ENCODE measurements around the gene EDARADD.

EDARADD gene

DNA sequence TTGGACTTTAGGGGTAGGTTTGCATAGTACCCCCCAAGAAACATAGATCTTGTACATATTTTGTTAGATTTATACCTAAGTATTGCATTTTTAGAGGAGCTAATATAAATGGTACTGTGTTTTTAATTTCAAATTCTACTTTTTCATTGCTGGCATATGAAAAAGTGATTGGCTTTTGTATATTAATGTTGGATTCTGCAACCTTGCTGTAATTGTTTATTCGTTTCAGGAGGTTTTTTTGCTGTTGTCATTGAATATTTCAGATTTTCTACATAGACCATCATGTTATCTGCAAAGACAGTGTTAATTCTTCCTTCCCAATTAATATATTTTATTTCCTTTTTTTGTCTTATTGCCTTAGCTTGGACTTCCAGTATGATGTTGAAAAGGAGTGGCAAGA lies 23.0 kb upstream of the EDARADD start:
- Histone ChIP-seq H3K27me3 (ENCODE audit: insufficient read depth, low read length, poor library complexity) (no peaks in the 10 kb centered on the region), H3K4me2 (ENCODE audit: insufficient read depth, low read length) (no peak overlapping the region), H3K36me3 (ENCODE audit: insufficient read depth, low read length) (no peaks in the 10 kb centered on the region), H3K4me3 (ENCODE audit: low read depth in 1 of 2, low read length in 2 of 2) (no peak overlapping the region), H3K27ac (ENCODE audit: low read length) (no peak overlapping the region), H3K9me3 (ENCODE audit: insufficient read depth, low read length, severe bottlenecking) (no peaks in the 10 kb centered on the region), H2AFZ (ENCODE audit: low read depth, low read length) (no peak overlapping the region), H3K4me1 (ENCODE audit: insufficient read depth, low read length) (no peaks in the 10 kb centered on the region), H4K20me1 (ENCODE audit: insufficient read depth, low read length) (no peaks in the 10 kb centered on the region), H3K79me2 (ENCODE audit: insufficient read depth, low read length) (no peaks in the 10 kb centered on the region), H3K9ac (ENCODE audit: low read depth, low read length) (no peak overlapping the region)
- ATAC-seq (ENCODE audit: insufficient read depth, low read depth) (no peak), DNase-seq (no peak)
- TF ChIP-seq, protein P1, sequence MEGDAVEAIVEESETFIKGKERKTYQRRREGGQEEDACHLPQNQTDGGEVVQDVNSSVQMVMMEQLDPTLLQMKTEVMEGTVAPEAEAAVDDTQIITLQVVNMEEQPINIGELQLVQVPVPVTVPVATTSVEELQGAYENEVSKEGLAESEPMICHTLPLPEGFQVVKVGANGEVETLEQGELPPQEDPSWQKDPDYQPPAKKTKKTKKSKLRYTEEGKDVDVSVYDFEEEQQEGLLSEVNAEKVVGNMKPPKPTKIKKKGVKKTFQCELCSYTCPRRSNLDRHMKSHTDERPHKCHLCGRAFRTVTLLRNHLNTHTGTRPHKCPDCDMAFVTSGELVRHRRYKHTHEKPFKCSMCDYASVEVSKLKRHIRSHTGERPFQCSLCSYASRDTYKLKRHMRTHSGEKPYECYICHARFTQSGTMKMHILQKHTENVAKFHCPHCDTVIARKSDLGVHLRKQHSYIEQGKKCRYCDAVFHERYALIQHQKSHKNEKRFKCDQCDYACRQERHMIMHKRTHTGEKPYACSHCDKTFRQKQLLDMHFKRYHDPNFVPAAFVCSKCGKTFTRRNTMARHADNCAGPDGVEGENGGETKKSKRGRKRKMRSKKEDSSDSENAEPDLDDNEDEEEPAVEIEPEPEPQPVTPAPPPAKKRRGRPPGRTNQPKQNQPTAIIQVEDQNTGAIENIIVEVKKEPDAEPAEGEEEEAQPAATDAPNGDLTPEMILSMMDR (IDR thresholded peaks at IDR 0.05; ENCODE audit: borderline replicate concordance, extremely low read depth, low read length, poor library complexity, severe bottlenecking), result no peak
- no peak for TF ChIP-seq EZH2 (IDR thresholded peaks at IDR 0.05; ENCODE audit: borderline replicate concordance, low read depth, low read length, severe bottlenecking)

DNA sequence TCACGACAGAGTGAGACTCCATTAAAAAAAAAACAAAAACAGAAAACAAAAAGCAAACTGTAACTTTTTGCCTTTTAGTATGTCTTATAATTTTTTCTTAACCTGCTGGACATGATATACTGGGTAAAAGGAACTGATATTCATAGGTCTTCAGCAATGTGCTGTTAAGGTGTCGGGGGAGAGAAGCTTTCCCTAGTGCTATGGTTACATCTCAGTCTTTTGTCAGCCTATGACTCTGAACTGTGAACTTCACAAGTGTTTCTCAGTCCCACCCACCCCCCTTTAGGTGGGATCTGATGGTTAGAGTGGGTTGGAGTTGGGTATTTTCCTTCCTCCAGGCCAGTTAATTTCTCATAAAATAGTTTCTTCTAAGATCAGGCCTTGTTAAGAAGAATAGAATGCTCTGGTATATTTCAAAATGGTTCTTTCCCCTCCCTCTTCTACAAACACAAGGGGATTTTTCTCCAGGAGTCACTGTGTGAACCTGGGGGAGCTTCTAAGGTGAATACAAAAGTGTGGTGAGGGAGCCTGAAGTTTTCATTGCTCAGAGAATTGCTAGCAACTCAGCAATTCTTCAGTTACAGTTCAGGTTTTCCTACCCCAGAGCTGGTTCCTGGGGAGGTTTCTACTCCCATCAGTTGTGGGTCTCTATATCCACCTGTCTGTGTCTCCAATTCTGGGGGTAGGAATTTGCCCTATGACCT lies 16.1 kb upstream of the EDARADD start:
- DNase-seq (no peak), ATAC-seq (ENCODE audit: insufficient read depth, low read depth) (no peak)
- no peak overlapping the region for H3K9ac ChIP-seq (ENCODE audit: low read depth, low read length)
- no peaks in the 10 kb centered on the region for H3K4me1 ChIP-seq (ENCODE audit: insufficient read depth, low read length)
- no peak overlapping the region for H3K4me2 ChIP-seq (ENCODE audit: insufficient read depth, low read length)
- no peaks in the 10 kb centered on the region for H3K9me3 ChIP-seq (ENCODE audit: insufficient read depth, low read length, severe bottlenecking)
- H4K20me1 ChIP-seq (ENCODE audit: insufficient read depth, low read length), result no peaks in the 10 kb centered on the region
- no peak overlapping the region for H3K27ac ChIP-seq (ENCODE audit: low read length)
- no peaks in the 10 kb centered on the region for H3K27me3 ChIP-seq (ENCODE audit: insufficient read depth, low read length, poor library complexity)
- no peak overlapping the region for H2AFZ ChIP-seq (ENCODE audit: low read depth, low read length)
- TF ChIP-seq EZH2 (IDR thresholded peaks at IDR 0.05; ENCODE audit: borderline replicate concordance, low read depth, low read length, severe bottlenecking), result no peak
- TF ChIP-seq, protein P1 (IDR thresholded peaks at IDR 0.05; ENCODE audit: borderline replicate concordance, extremely low read depth, low read length, poor library complexity, severe bottlenecking), result no peak
- H3K79me2 ChIP-seq (ENCODE audit: insufficient read depth, low read length), result no peaks in the 10 kb centered on the region
- no peaks in the 10 kb centered on the region for H3K36me3 ChIP-seq (ENCODE audit: insufficient read depth, low read length)
- no peak overlapping the region for H3K4me3 ChIP-seq (ENCODE audit: low read depth in 1 of 2, low read length in 2 of 2)

DNA sequence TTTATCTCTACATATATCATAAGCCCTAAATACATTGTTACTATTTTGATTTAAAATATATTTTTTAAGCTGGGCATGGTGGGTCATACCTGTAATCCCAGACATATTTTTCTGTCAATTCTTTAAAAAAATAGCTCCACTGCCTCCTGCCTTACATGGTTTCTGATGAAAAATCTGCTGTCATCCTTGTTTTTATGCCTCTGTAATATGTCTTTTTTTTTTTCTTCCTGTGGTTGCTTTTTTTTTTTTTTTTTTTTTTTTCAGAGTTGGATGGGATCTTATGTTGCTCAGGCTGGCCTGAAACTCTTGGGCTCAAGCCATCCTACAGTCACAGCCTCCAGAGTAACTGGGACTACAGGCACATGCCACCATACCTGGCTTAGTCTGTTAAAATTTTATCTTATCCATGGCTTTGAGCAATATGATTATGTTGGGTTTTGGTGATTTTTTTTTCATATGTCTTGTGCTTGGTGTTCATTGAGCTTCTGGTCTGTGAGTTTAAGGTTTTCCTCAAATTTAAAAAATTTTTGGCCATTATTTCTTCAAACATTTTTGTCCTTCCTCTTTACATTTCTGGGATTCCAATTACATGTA lies 12.4 kb upstream of the EDARADD start:
- no peaks in the 10 kb centered on the region for H3K79me2 ChIP-seq (ENCODE audit: insufficient read depth, low read length)
- ATAC-seq (ENCODE audit: insufficient read depth, low read depth) (no peak), DNase-seq (no peak)
- no peaks in the 10 kb centered on the region for H3K36me3 ChIP-seq (ENCODE audit: insufficient read depth, low read length)
- no peaks in the 10 kb centered on the region for H3K27me3 ChIP-seq (ENCODE audit: insufficient read depth, low read length, poor library complexity)
- no peak overlapping the region for H3K27ac ChIP-seq (ENCODE audit: low read length)
- no peaks in the 10 kb centered on the region for H3K4me1 ChIP-seq (ENCODE audit: insufficient read depth, low read length)
- H2AFZ ChIP-seq (ENCODE audit: low read depth, low read length), result no peak overlapping the region
- H3K4me3 ChIP-seq (ENCODE audit: low read depth in 1 of 2, low read length in 2 of 2), result no peak overlapping the region
- H4K20me1 ChIP-seq (ENCODE audit: insufficient read depth, low read length), result no peaks in the 10 kb centered on the region
- no peaks in the 10 kb centered on the region for H3K9me3 ChIP-seq (ENCODE audit: insufficient read depth, low read length, severe bottlenecking)
- H3K9ac ChIP-seq (ENCODE audit: low read depth, low read length), result no peak overlapping the region
- no peak for TF ChIP-seq EZH2 (IDR thresholded peaks at IDR 0.05; ENCODE audit: borderline replicate concordance, low read depth, low read length, severe bottlenecking)
- TF ChIP-seq, protein P1 (IDR thresholded peaks at IDR 0.05; ENCODE audit: borderline replicate concordance, extremely low read depth, low read length, poor library complexity, severe bottlenecking), result no peak
- no peak overlapping the region for H3K4me2 ChIP-seq (ENCODE audit: insufficient read depth, low read length)
